ENCODE data around the gene ZBTB40. TPM values are rescaled to one million over a fixed set of nuclear protein-coding genes. Genes with fewer than 3 reads are reported as not detected.

ZBTB40 gene
- total RNA-seq, 2 experiments from 2014 or later = 14.0 to 14.3 TPM

DNA sequence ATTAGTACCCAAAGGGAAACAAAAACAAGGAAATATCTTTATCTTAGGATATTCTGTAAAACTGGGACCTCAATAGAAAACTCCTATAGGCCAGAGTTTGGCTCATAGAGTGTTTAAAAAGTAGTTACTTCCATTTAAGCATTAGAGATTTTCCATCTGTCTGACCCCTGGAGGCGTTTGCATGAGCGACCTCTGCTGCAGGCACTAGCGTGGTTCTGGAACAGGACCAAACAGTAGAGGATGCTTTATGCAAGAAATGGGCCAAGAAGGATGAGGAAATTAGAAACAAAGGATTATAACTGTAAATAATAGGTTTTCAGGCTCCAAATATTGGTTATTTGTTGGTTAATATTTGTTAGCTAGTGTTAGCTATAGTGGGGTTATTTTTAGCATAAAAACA lies 5.7 kb downstream of the ZBTB40 start:
- POLR2A ChIA-PET = no interaction called here
- intact Hi-C loops (cut with micrococcal nuclease) = no loop called here
- Mint-ChIP-seq H3K27ac (no peak overlapping the region), H3K27me3 (no peaks in the 10 kb centered on the region), H3K9me3 (no peaks in the 10 kb centered on the region), H3K36me3 (ENCODE audit: low read depth) (no peaks in the 10 kb centered on the region), H3K4me1 (ENCODE audit: low read depth) (peaks cover 40% of the 10 kb centered on the region), H3K4me3 (no peak overlapping the region)
- ATAC-seq = no peak
- CTCF ChIA-PET = no interaction called here
- TF ChIP-seq, protein P1, sequence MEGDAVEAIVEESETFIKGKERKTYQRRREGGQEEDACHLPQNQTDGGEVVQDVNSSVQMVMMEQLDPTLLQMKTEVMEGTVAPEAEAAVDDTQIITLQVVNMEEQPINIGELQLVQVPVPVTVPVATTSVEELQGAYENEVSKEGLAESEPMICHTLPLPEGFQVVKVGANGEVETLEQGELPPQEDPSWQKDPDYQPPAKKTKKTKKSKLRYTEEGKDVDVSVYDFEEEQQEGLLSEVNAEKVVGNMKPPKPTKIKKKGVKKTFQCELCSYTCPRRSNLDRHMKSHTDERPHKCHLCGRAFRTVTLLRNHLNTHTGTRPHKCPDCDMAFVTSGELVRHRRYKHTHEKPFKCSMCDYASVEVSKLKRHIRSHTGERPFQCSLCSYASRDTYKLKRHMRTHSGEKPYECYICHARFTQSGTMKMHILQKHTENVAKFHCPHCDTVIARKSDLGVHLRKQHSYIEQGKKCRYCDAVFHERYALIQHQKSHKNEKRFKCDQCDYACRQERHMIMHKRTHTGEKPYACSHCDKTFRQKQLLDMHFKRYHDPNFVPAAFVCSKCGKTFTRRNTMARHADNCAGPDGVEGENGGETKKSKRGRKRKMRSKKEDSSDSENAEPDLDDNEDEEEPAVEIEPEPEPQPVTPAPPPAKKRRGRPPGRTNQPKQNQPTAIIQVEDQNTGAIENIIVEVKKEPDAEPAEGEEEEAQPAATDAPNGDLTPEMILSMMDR (IDR thresholded peaks at IDR 0.05) = no peak
- DNase-seq = no peak

DNA sequence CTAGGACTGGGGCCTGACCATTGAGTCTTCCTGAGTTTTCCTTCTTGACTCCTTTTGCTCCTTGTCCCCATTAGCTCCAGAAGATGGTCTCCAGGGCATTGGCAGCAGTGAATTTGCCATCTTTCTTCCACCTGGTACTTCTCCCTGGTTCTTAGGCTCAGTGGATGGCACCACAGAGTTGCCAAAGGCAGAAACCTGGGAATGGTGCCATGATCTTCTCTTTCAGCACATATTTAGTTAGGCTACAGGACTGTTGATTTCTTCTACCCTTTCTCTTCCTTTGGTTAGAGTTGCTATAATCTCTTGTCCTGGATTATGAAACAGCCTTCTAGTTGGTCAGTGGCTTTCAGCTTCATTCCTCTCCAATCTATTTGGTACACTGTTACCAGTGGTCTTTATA lies 6.2 kb downstream of the ZBTB40 start:
- Mint-ChIP-seq H3K27me3 (no peaks in the 10 kb centered on the region), H3K27ac (no peak overlapping the region), H3K4me1 (ENCODE audit: low read depth) (peaks cover 38% of the 10 kb centered on the region), H3K4me3 (no peak overlapping the region), H3K36me3 (ENCODE audit: low read depth) (no peaks in the 10 kb centered on the region), H3K9me3 (no peaks in the 10 kb centered on the region)
- intact Hi-C loops (cut with micrococcal nuclease) = no loop called here
- DNase-seq (no peak), ATAC-seq (no peak)
- ChIA-PET CTCF (no interaction called here), POLR2A (no interaction called here)
- TF ChIP-seq, protein P1 (IDR thresholded peaks at IDR 0.05) = no peak

DNA sequence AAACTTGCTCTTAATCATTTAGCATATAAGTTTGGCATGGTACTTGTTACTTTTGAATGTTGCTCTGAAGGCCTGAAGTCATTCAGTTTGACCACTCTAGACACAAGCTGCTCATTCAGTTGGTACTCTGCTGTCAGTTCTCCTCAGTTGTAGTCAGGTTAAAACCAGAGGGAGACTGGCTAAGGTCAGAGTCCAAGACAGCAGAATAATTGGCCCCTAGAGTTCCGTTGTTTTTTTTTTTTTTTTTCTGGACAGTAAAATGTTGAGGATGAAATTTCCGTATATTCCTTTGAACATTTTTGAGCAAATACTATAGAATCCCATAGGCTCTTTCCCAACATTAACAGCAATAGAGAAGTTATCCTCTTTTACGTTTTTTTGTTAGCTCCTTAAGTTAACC lies 9.4 kb downstream of the ZBTB40 start:
- TF ChIP-seq, protein P1 (IDR thresholded peaks at IDR 0.05) = no peak
- Mint-ChIP-seq H3K4me3 (no peak overlapping the region), H3K36me3 (ENCODE audit: low read depth) (peaks cover 5% of the 10 kb centered on the region), H3K9me3 (peaks cover 5% of the 10 kb centered on the region), H3K4me1 (ENCODE audit: low read depth) (peaks cover 27% of the 10 kb centered on the region), H3K27ac (no peak overlapping the region), H3K27me3 (no peaks in the 10 kb centered on the region)
- intact Hi-C loops (cut with micrococcal nuclease) = no loop called here
- no peak for DNase-seq
- ATAC-seq = no peak
- ChIA-PET CTCF (interaction anchor here (1.2 kb wide), 1 partner anchor 45 kb away, joined by 4 read pairs; no protein-coding TSS in a partner anchor), POLR2A (interaction anchor here (0.9 kb wide), 1 partner anchor 8 kb away, joined by 3 read pairs; no protein-coding TSS in a partner anchor)

DNA sequence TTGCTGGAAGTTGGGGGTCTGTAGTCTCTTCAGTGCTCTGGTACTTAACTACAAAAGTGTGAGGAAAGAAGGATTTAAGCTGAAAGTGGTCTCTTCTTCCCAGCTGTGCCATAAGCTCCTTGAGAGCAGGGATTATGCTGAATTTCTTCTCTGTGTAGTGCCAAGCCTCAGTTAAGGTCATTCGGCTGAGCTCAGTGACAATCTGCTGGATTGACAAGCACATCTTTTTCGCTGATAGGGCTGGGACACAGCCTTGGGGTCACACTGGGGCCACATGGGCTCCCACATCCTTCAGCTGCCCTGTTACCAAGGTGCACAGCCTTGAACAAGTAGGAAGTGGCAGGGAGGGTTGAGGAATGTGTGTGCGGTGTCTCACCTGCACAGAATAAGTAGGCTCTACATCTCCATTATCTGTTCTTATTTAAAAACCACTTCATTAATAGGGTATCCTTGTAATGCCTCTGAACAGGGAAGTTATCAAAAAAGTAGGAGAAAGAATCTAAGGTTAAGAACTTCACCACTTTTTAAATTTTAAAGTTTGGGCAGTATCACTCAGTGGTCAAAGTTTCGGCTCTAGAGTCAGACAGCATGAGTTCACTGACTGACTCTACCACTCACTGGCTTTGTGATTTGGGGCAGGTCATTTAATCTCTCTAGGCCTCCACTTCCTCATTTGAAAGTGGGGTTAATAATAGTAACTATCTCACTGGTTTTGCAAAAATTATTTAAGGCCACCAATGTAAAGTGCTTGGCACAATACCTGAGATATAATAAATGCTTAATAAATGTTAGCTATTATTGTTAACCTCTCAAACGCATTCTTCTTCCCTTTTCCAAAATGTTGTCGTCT lies 10.3 kb downstream of the ZBTB40 start:
- Mint-ChIP-seq H3K27me3 (no peaks in the 10 kb centered on the region), H3K4me1 (ENCODE audit: low read depth) (peaks cover 27% of the 10 kb centered on the region), H3K27ac (no peak overlapping the region), H3K36me3 (ENCODE audit: low read depth) (peaks cover 5% of the 10 kb centered on the region), H3K9me3 (peaks cover 5% of the 10 kb centered on the region), H3K4me3 (no peak overlapping the region)
- no peak for ATAC-seq
- ChIA-PET POLR2A (interaction anchor here (0.9 kb wide), 1 partner anchor 9 kb away, joined by 3 read pairs; no protein-coding TSS in a partner anchor), CTCF (interaction anchor here (1.2 kb wide), 1 partner anchor 45 kb away, joined by 4 read pairs; no protein-coding TSS in a partner anchor)
- DNase-seq = no peak
- TF ChIP-seq, protein P1 (IDR thresholded peaks at IDR 0.05) = no peak
- intact Hi-C loops (cut with micrococcal nuclease) = no loop called here

DNA sequence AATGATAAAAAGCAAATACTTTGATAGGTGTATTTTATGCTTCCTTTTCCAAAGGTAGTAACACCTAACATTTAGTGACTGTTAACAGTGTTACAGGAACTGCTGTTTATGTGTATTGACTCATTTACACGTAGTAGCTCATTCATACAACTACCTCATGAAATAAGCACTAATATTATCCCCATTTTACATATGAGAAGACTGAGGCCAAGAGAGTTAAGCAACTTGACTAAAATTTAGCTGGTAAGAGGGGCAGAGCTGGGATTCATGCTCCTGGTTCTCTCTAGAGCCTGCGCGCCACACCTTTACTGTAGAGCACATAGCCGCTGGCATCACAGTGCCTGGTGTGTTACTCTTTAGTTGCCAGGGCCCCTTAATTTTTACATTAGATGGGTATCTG lies 11.3 kb downstream of the ZBTB40 start:
- POLR2A ChIA-PET = no interaction called here
- DNase-seq = no peak
- CTCF ChIA-PET = no interaction called here
- no peaks in the 10 kb centered on the region for H3K27me3 Mint-ChIP-seq
- intact Hi-C loops (cut with micrococcal nuclease) = no loop called here
- no peak overlapping the region for H3K27ac Mint-ChIP-seq
- peaks cover 5% of the 10 kb centered on the region for H3K36me3 Mint-ChIP-seq (ENCODE audit: low read depth)
- no peak overlapping the region for H3K4me3 Mint-ChIP-seq
- peaks cover 5% of the 10 kb centered on the region for H3K9me3 Mint-ChIP-seq
- TF ChIP-seq, protein P1 (IDR thresholded peaks at IDR 0.05) = no peak
- ATAC-seq = no peak
- peaks cover 28% of the 10 kb centered on the region for H3K4me1 Mint-ChIP-seq (ENCODE audit: low read depth)
